SK-N-MC (cell line): ENCODE data around the gene CSF1.
"Not testable (repeated sequence)": the region's sequence is repeated elsewhere in the genome, so short reads cannot be mapped to it uniquely, and the experiment has no call there.

Source experiments
- DNase-seq: peaks from one replicate; pipeline ENCODE4 v3.0.0-alpha.2; 2011; ENCODE audit warnings: low read depth, low spot score
- H3K27ac ChIP-seq: fragments of 200-600 bp; sonication (generic); 2 replicates; pipeline ENCODE4 v1.5.1; 2016; ENCODE audit warnings: mixed run types
- H3K36me3 ChIP-seq: fragments of 200-600 bp; sonication (generic); 2 replicates; pipeline ENCODE4 v1.6.1; 2017; ENCODE audit warnings: antibody characterized with exemption, low read length, mixed read lengths; ENCODE audit not compliant: insufficient read depth
- H3K4me3 ChIP-seq: fragments of 200-600 bp; sonication (generic); 2 replicates; pipeline ENCODE4 v1.5.1; 2016
- H3K9ac ChIP-seq: fragments of 200-600 bp; sonication (generic); 2 replicates; pipeline ENCODE4 v1.8.0; 2017; ENCODE audit warnings: mixed run types, mixed read lengths; ENCODE audit not compliant: insufficient read length
- H3K9me3 ChIP-seq: fragments of 200-600 bp; sonication (generic); 2 replicates; pipeline ENCODE4 v1.6.1; 2017; ENCODE audit warnings: low read depth, mild to moderate bottlenecking, antibody characterized with exemption, low read length, moderate library complexity, mixed read lengths
- EZH2 ChIP-seq: fragments of 200-600 bp; sonication (generic); IDR thresholded peaks from one replicate; pipeline ENCODE4 v1.6.1; 2017; ENCODE audit warnings: antibody characterized with exemption
- FOXP2 ChIP-seq: optimal IDR thresholded peaks from 2 replicates; pipeline ENCODE3; 2011; ENCODE audit warnings: mild to moderate bottlenecking, moderate library complexity; ENCODE audit not compliant: insufficient read depth; ENCODE audit errors: extremely low read length, control extremely low read depth
- POLR2AphosphoS5 ChIP-seq: IDR thresholded peaks from 2 replicates; pipeline ENCODE4 v1.6.1; 2012; ENCODE audit warnings: mild to moderate bottlenecking, low read depth, low read length, borderline replicate concordance

CSF1 gene

GRCh38 chr1:109910123-109910962 lies at the start of gene CSF1:
TSS of gene CSF1 (plus strand) at chr1:109910849. CDS start at chr1:109911024, 175 bp downstream.
- H3K9me3 ChIP-seq: no peaks in the 10 kb centered on the region
- no peaks in the 10 kb centered on the region for H3K36me3 ChIP-seq
- no peak for DNase-seq
- no peak within 1 kb of the TSS for H3K27ac ChIP-seq
- no peak within 1 kb of the TSS for H3K9ac ChIP-seq
- TF ChIP-seq FOXP2: no peak
- TF ChIP-seq EZH2: no peak
- TF ChIP-seq POLR2AphosphoS5: no peak
- no peak within 1 kb of the TSS for H3K4me3 ChIP-seq

- H3K9ac ChIP-seq, H3K27ac ChIP-seq, H3K36me3 ChIP-seq, DNase-seq, H3K9me3 ChIP-seq, H3K4me3 ChIP-seq: not testable (repeated sequence)
These were observed 49.0 kb upstream of the CSF1 start for GRCh38 chr1:109861616-109862015.

GRCh38 chr1:109863667-109864046 lies 47.0 kb upstream of the CSF1 start:
- Histone ChIP-seq H3K36me3 (no peaks in the 10 kb centered on the region), H3K4me3 (peak overlapping the region; percentile 48), H3K27ac (no peak overlapping the region), H3K9ac (no peak overlapping the region), H3K9me3 (no peaks in the 10 kb centered on the region)
- TF ChIP-seq FOXP2: no peak
- no peak for TF ChIP-seq POLR2AphosphoS5
- no peak for TF ChIP-seq EZH2
- no peak for DNase-seq

GRCh38 chr1:109864047-109864822 lies 46.4 kb upstream of the CSF1 start:
- TF ChIP-seq POLR2AphosphoS5 (no peak), FOXP2 (no peak), EZH2 (no peak)
- no peak overlapping the region for H3K9ac ChIP-seq
- H3K36me3 ChIP-seq: no peaks in the 10 kb centered on the region
- H3K9me3 ChIP-seq: no peaks in the 10 kb centered on the region
- no peak overlapping the region for H3K27ac ChIP-seq
- H3K4me3 ChIP-seq: peak overlapping the region; percentile 48
- no peak for DNase-seq

- no peak for DNase-seq
- no peak overlapping the region for H3K27ac ChIP-seq
- no peak overlapping the region for H3K4me3 ChIP-seq
- no peaks in the 10 kb centered on the region for H3K36me3 ChIP-seq
- H3K9ac ChIP-seq: no peak overlapping the region
- H3K9me3 ChIP-seq: no peaks in the 10 kb centered on the region
- no peak for TF ChIP-seq POLR2AphosphoS5
- no peak for TF ChIP-seq FOXP2
- no peak for TF ChIP-seq EZH2
These were observed 45.6 kb upstream of the CSF1 start for GRCh38 chr1:109864930-109865612.

GRCh38 chr1:109866071-109866470 lies 44.6 kb upstream of the CSF1 start:
- no peak for DNase-seq
- no peak overlapping the region for H3K9ac ChIP-seq
- H3K27ac ChIP-seq: no peak overlapping the region
- TF ChIP-seq FOXP2: no peak
- no peak for TF ChIP-seq POLR2AphosphoS5
- no peak for TF ChIP-seq EZH2
- no peaks in the 10 kb centered on the region for H3K36me3 ChIP-seq
- no peak overlapping the region for H3K4me3 ChIP-seq
- H3K9me3 ChIP-seq: no peaks in the 10 kb centered on the region

GRCh38 chr1:109873278-109874175 lies 37.1 kb upstream of the CSF1 start:
- no peak for DNase-seq
- H3K4me3 ChIP-seq: no peak overlapping the region
- no peak overlapping the region for H3K27ac ChIP-seq
- H3K9ac ChIP-seq: no peak overlapping the region
- no peaks in the 10 kb centered on the region for H3K36me3 ChIP-seq
- H3K9me3 ChIP-seq: no peaks in the 10 kb centered on the region
- TF ChIP-seq POLR2AphosphoS5 (no peak), EZH2 (no peak), FOXP2 (no peak)

GRCh38 chr1:109874445-109874844 lies 36.2 kb upstream of the CSF1 start:
- Histone ChIP-seq H3K36me3 (no peaks in the 10 kb centered on the region), H3K4me3 (no peak overlapping the region), H3K9ac (no peak overlapping the region), H3K27ac (no peak overlapping the region), H3K9me3 (no peaks in the 10 kb centered on the region)
- DNase-seq: no peak
- TF ChIP-seq EZH2 (no peak), FOXP2 (no peak), POLR2AphosphoS5 (no peak)
